HFFc6 (cell line): Measurements from ENCODE around the gene PDXP. TPM values are rescaled to one million over a fixed set of nuclear protein-coding genes. Genes with fewer than 3 reads are reported as not detected.

Experiments used
- DNase-seq: peaks from one replicate; pipeline ENCODE4 v3.0.0-alpha.2; 2018
- H3K27ac Mint-ChIP-seq: 2 replicates; pipeline ENCODE4 v1.8.0; 2020; ENCODE audit warnings: mild to moderate bottlenecking, mixed read lengths
- H3K27me3 Mint-ChIP-seq: 2 replicates; pipeline ENCODE4 v1.8.0; 2021; ENCODE audit warnings: mild to moderate bottlenecking, moderate library complexity, mixed read lengths; ENCODE audit not compliant: insufficient read depth
- H3K36me3 Mint-ChIP-seq: 2 replicates; pipeline ENCODE4 v1.8.0; 2021; ENCODE audit warnings: low read depth, mixed read lengths
- H3K4me1 Mint-ChIP-seq: 2 replicates; pipeline ENCODE4 v1.8.0; 2020; ENCODE audit warnings: low read depth, mixed read lengths
- H3K4me3 Mint-ChIP-seq: 2 replicates; pipeline ENCODE4 v1.8.0; 2020; ENCODE audit warnings: mild to moderate bottlenecking, moderate library complexity, mixed read lengths
- H3K9me3 Mint-ChIP-seq: 2 replicates; pipeline ENCODE4 v1.8.0; 2020; ENCODE audit warnings: mild to moderate bottlenecking, mixed read lengths
- total RNA-seq, 6 experiments: library from RNA; stranded (reverse); fragmentation: NEBNext Ultra II Directional; extraction: Animal tissue kit (Norgen Biotek cat#: 25700); gene quantifications; 2 replicates in 1 of 6; 3 replicates in 5 of 6; pipeline ENCODE4 v1.2.3, GENCODE V29; 2021
- TF ChIP-seq, protein P1 (sequence below): fragments of 200-600 bp; sonication (generic); IDR thresholded peaks from 2 replicates; pipeline ENCODE4 v1.5.0; 2021; ENCODE audit warnings: antibody characterized with exemption, mild to moderate bottlenecking

The PDXP gene
- total RNA-seq, 6 experiments from 2014 or later, result 15.3 to 24.5 (median 18.4) TPM

DNA sequence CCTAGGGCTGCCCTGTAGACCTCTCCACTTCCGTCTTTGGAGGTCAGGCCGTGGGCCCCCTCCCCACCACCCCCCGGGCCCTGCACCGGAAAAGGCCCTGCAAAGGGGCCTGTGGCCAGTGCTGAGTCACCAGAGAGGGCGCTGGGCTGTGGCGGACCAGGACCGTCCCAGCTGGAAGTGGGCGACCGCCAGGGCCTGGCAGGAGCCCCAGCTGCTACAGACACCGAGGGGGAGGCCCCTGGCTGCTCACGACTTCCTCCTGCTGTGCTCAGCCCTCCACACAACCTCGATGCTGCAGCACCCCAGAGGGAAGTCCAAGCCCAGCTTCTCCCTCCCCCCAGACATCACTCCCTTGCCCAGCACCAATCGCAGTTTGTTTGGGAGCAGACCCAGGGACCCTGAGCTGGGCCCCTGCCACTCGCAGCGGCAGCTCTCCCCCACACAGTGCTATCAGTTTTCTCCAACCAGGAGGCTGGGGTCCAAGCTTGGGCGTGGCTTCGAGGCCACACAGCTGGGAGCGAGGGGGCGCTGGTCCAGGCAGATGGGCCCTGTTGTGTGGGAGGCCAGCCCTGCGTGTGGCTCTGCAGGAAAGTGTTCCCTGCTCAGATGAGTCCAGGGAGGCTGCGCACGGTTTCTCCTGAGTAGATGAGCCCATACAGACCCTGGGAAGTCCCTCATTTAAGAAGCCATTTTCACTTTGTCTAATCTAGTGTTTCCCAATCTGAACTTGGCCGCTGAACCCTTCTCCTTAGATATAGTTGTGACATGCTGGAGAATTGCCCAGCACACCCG lies 24.7 kb upstream of the PDXP start:
- Mint-ChIP-seq H3K36me3 (no peaks in the 10 kb centered on the region), H3K4me1 (peaks cover 45% of the 10 kb centered on the region), H3K27ac (peak overlapping the region; percentile 89), H3K4me3 (peak overlapping the region; percentile 66), H3K27me3 (peaks cover 6% of the 10 kb centered on the region), H3K9me3 (no peaks in the 10 kb centered on the region)
- TF ChIP-seq, protein P1, sequence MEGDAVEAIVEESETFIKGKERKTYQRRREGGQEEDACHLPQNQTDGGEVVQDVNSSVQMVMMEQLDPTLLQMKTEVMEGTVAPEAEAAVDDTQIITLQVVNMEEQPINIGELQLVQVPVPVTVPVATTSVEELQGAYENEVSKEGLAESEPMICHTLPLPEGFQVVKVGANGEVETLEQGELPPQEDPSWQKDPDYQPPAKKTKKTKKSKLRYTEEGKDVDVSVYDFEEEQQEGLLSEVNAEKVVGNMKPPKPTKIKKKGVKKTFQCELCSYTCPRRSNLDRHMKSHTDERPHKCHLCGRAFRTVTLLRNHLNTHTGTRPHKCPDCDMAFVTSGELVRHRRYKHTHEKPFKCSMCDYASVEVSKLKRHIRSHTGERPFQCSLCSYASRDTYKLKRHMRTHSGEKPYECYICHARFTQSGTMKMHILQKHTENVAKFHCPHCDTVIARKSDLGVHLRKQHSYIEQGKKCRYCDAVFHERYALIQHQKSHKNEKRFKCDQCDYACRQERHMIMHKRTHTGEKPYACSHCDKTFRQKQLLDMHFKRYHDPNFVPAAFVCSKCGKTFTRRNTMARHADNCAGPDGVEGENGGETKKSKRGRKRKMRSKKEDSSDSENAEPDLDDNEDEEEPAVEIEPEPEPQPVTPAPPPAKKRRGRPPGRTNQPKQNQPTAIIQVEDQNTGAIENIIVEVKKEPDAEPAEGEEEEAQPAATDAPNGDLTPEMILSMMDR, result peak; percentile 23; the same call in 1 of the 2 replicates
- peak; percentile 66 for DNase-seq

DNA sequence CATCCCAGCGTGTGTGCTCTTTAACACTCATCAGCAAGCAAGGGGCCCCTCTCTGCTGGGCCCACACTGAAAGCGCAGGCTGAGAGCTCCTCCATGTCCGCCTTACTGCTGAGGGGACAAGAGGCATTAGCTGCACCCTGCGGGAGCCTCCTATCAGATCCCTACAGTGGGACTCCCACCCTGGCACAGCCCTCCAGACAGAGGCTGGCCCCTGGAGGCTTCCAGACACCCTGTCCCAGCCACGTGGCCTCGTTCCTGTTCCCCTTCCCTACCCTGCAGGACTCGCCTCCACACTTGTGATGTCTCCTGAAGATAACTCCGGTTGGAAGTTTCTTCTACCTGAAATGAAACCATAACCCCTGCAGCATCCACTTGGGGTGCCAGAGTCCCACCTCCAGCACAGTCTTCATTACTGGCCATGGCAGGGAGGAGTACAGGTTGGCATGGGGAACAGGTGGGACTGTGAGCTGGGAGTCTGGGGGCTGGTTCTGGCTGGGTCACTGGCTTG lies 24.1 kb upstream of the PDXP start:
- H3K36me3 Mint-ChIP-seq, result no peaks in the 10 kb centered on the region
- no peaks in the 10 kb centered on the region for H3K9me3 Mint-ChIP-seq
- no peak for DNase-seq
- H3K4me3 Mint-ChIP-seq, result peak overlapping the region; percentile 66; the same call in 1 of the 2 replicates
- peak overlapping the region; percentile 89 for H3K27ac Mint-ChIP-seq
- TF ChIP-seq, protein P1, result peak; percentile 39; the same call in 1 of the 2 replicates
- H3K4me1 Mint-ChIP-seq, result peaks cover 47% of the 10 kb centered on the region
- peaks cover 6% of the 10 kb centered on the region for H3K27me3 Mint-ChIP-seq

DNA sequence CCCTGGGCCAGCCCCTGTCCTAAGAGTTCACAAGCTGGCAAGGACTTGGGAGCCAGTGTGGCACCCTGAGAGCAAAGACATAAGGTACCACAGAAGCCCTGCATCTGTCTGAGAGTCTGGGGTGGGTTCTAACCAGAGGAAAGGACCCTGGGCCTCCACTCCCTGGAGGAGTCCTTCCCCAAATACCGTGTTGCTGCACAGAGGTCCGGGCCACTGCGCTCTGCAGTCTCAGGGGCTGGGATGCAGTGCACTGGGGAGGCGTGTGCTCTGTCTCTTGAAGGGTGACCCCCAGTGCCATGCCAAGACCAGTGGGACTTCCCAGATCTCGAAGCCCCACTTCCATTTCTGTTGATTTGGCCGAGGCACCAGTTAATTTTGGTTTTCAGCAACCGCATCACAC lies 23.4 kb upstream of the PDXP start:
- Mint-ChIP-seq H3K4me1 (peaks cover 47% of the 10 kb centered on the region), H3K4me3 (no peak overlapping the region), H3K36me3 (no peaks in the 10 kb centered on the region), H3K9me3 (no peaks in the 10 kb centered on the region), H3K27ac (no peak overlapping the region; the same call in 1 of the 2 replicates), H3K27me3 (peaks cover 6% of the 10 kb centered on the region)
- TF ChIP-seq, protein P1, result no peak
- no peak for DNase-seq

DNA sequence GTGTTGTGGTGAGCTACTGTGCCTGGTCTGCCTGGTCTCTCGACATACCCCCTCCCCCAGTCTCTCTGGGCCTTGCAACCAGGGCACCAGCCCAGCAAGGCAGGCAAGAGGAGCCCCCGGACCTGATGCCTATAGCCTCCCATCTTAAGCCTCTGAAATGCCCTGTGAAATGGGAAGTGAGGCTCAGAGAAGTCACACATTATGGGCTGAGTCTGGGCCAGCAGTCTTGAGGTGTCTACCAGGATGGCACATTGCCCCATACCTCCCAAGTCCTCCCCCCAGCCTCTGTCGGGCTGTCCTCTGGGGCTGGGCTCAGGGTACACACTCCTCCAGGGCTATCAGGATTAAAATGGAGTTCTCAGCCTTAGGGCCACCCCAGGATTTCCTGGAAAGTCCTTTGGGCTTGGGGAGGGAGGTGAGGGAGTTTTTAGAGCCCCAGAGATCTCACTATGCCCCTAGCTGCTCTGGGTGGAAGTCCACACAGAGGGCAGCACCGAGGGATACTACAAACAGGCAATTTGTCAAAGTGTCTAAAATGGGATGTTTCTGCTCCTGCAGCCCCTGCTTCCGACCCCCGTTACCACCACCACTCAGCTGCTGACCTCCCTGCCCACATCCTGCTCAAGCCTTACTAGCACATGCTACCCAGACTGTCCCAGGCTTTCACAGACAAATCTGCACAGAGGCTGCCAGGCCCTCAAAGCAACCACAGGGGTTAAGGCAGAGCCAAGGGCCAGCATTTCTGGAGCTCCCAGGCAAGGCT lies 22.2 kb upstream of the PDXP start:
- Mint-ChIP-seq H3K4me1 (peaks cover 53% of the 10 kb centered on the region), H3K4me3 (no peak overlapping the region), H3K27me3 (peaks cover 6% of the 10 kb centered on the region), H3K27ac (peak overlapping the region; percentile 66), H3K9me3 (no peaks in the 10 kb centered on the region), H3K36me3 (no peaks in the 10 kb centered on the region)
- TF ChIP-seq, protein P1, result peak; percentile 65
- peak; percentile 80 for DNase-seq

DNA sequence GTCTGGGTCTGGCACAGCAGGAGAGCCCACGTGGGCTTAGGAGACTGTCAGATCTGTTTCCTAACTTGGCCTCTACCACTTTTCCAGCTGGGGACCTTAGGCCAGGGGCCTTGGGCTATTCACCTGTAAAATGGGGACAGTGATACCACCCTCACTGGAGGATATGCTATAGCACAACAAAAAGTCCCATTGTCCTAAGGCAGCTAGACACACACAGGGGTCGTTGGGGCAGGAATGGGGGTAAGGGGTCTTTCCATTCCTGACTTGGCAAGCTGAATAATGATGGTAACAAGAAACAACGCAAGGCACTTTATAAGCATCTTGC lies 21.6 kb upstream of the PDXP start:
- H3K36me3 Mint-ChIP-seq, result no peaks in the 10 kb centered on the region
- peak overlapping the region; percentile 66 for H3K27ac Mint-ChIP-seq
- no peak for DNase-seq
- H3K27me3 Mint-ChIP-seq, result peaks cover 4% of the 10 kb centered on the region
- no peaks in the 10 kb centered on the region for H3K9me3 Mint-ChIP-seq
- peaks cover 53% of the 10 kb centered on the region for H3K4me1 Mint-ChIP-seq
- H3K4me3 Mint-ChIP-seq, result no peak overlapping the region
- TF ChIP-seq, protein P1, result no peak
